K562 (cell line): ENCODE data around the gene ETV2. TPM values are rescaled to one million over a fixed set of nuclear protein-coding genes. Genes with fewer than 3 reads are reported as not detected.
A peak's percentile ranks its signal among the peaks of the same experiment; 100 is the strongest.

Experiments
- ATF7 ChIP-seq: fragments of 450-650 bp; IDR thresholded peaks from 2 replicates; pipeline ENCODE4 v1.7.1; 2014; ENCODE audit warnings: mild to moderate bottlenecking, moderate library complexity
- BCOR ChIP-seq: fragments of 450-650 bp; IDR thresholded peaks from 2 replicates; pipeline ENCODE4 v1.6.1; 2016
- BRF1 ChIP-seq: IDR thresholded peaks from 3 replicates; pipeline ENCODE4 v1.6.1; 2011; ENCODE audit warnings: borderline replicate concordance, mild to moderate bottlenecking; ENCODE audit not compliant: insufficient read length; ENCODE audit errors: extremely low read depth
- ELK1 ChIP-seq: sonication (generic); formaldehyde crosslinking; IDR thresholded peaks from 2 replicates; pipeline ENCODE4 v1.8.1; 2022; ENCODE audit warnings: missing genetic modification reagents
- FOXM1 ChIP-seq, 2 experiments: fragments of 450-650 bp in 1 of 2; sonication (generic) in 1 of 2; formaldehyde crosslinking in 1 of 2; IDR thresholded peaks; 2 replicates each; pipeline versions ENCODE4 v1.6.1 to v1.9.0; 2017 to 2022; ENCODE audit warnings: low read depth in 2 of 2, mild to moderate bottlenecking in 2 of 2, missing genetic modification reagents in 1 of 2, moderate library complexity in 1 of 2
- GATAD2B ChIP-seq: fragments of 450-650 bp; IDR thresholded peaks from 2 replicates; pipeline ENCODE4 v1.6.1; 2017; ENCODE audit warnings: mild to moderate bottlenecking, borderline replicate concordance
- PTRF ChIP-seq: fragments of 450-650 bp; IDR thresholded peaks from 2 replicates; pipeline ENCODE4 v1.6.1; 2016; ENCODE audit warnings: mild to moderate bottlenecking, missing genetic modification characterization, missing compliant biosample characterization
- SIN3B ChIP-seq: fragments of 450-650 bp; IDR thresholded peaks from 2 replicates; pipeline ENCODE4 v1.6.1; 2017; ENCODE audit warnings: low read depth, mild to moderate bottlenecking, moderate library complexity
- SMARCB1 ChIP-seq: IDR thresholded peaks from 2 replicates; pipeline ENCODE4 v1.6.1; 2011; ENCODE audit warnings: improper control_type of control experiment, low read depth; ENCODE audit not compliant: insufficient read length
- SRF ChIP-seq, 2 experiments: fragments of 250-450, 450-650 bp in 1 of 2; sonication (Bioruptor Pico) in 1 of 2; sonication (generic) in 1 of 2; formaldehyde crosslinking; IDR thresholded peaks; 2 replicates each; pipeline versions ENCODE4 v1.5.0 to v1.5.1; 2020 to 2022; ENCODE audit warnings: mild to moderate bottlenecking in 1 of 2, missing genetic modification reagents in 1 of 2
- SRSF9 ChIP-seq: fragments of 200-400 bp; formaldehyde crosslinking; IDR thresholded peaks from 2 replicates; pipeline ENCODE4 v1.6.1; 2017; ENCODE audit warnings: low read depth, low read length, borderline replicate concordance
- THRAP3 ChIP-seq: fragments of 450-650 bp; IDR thresholded peaks from 2 replicates; pipeline ENCODE4 v1.6.1; 2016; ENCODE audit warnings: mild to moderate bottlenecking, inconsistent platforms, borderline replicate concordance
- ZBTB1 ChIP-seq: sonication (generic); formaldehyde crosslinking; IDR thresholded peaks from 2 replicates; pipeline ENCODE4 v1.8.1; 2023; ENCODE audit warnings: missing genetic modification reagents, low read depth, mild to moderate bottlenecking, borderline replicate concordance
- ZBTB43 ChIP-seq: sonication (generic); formaldehyde crosslinking; IDR thresholded peaks from 2 replicates; pipeline ENCODE4 v1.8.0; 2023; ENCODE audit warnings: mild to moderate bottlenecking, missing genetic modification reagents
- ZC3H8 ChIP-seq: fragments of 450-650 bp; IDR thresholded peaks from 2 replicates; pipeline ENCODE4 v1.6.1; 2017
- ZNF224 ChIP-seq: sonication (generic); formaldehyde crosslinking; IDR thresholded peaks from 2 replicates; pipeline ENCODE4 v1.8.0; 2022; ENCODE audit warnings: mild to moderate bottlenecking, missing genetic modification reagents
- ZNF586 ChIP-seq: fragments of 450-650 bp; formaldehyde crosslinking; conservative IDR thresholded peaks from 2 replicates; pipeline ENCODE4 v1.4.0; 2020; ENCODE audit warnings: mild to moderate bottlenecking, moderate library complexity
- ZNF785 ChIP-seq: fragments of 250-450 bp; sonication (Bioruptor Pico); IDR thresholded peaks from 2 replicates; pipeline ENCODE4 v1.4.0; 2020; ENCODE audit warnings: mild to moderate bottlenecking
- polyA plus RNA-seq, 8 experiments: library from polyadenylated mRNA; depleted of rRNA in 4 of 8; stranded (reverse) in 5 of 8; unstranded in 3 of 8; fragments of >200 nt; fragmentation: Nextera tagmentation in 2 of 8; fragmentation: Illumina TruSeq in 1 of 8; extraction: Ambion mirVana in 2 of 8; extraction: Trizol in 1 of 8; gene quantifications; 2 replicates each; pipeline versions ENCODE4 v1.2.1 to v1.2.3, GENCODE V29; 2011 to 2014; ENCODE audit warnings: inconsistent platforms in 1 of 8, missing spikeins in 1 of 8
- total RNA-seq, 7 experiments: library from RNA; depleted of rRNA in 6 of 7; stranded (reverse); fragments of >200 nt in 6 of 7; fragmentation: Illumina TruSeq in 2 of 7; extraction: Trizol in 2 of 7; gene quantifications; 2 replicates each; pipeline versions ENCODE4 v1.2.1 to v1.2.3, GENCODE V29; 2011 to 2021; ENCODE audit warnings: low replicate concordance in 1 of 7
- TF ChIP-seq, protein P1 (sequence below): fragments of 250-450 bp; sonication (Bioruptor Pico); IDR thresholded peaks from 2 replicates; pipeline ENCODE4 v1.8.0; 2021; ENCODE audit warnings: mild to moderate bottlenecking, moderate library complexity
- TF ChIP-seq, protein P2 (sequence below): fragments of 200-400 bp; formaldehyde crosslinking; IDR thresholded peaks from 2 replicates; pipeline ENCODE4 v1.6.1; 2017; ENCODE audit warnings: mild to moderate bottlenecking, low read depth, low read length, moderate library complexity
- TF ChIP-seq, protein P3 (sequence below): fragments of 200-800 bp; sonication (Bioruptor generic); IDR thresholded peaks from 2 replicates; pipeline ENCODE4 v1.6.1; 2017; ENCODE audit warnings: missing genetic modification characterization, missing compliant biosample characterization

The ETV2 gene
- total and polyA plus RNA-seq, 9 of the 15 experiments (the other 6 are each of a cell fraction or from before 2014, with no cell fraction given) = 0.11 to 3.7 (median 0.55) TPM

GRCh38 chr19:35644206-35644986 lies 2.9 kb downstream of the ETV2 start (continued):
- TF ChIP-seq ZNF785 (CRISPR knock-in tag) (no peak), ZNF586 (no peak), ELK1 (CRISPR knock-in tag) (no peak), SRF (CRISPR knock-in tag; IDR thresholded peaks at IDR 0.05) (no peak), ZBTB43 (CRISPR knock-in tag) (no peak), BRF1 (no peak), SMARCB1 (no peak), SIN3B (no peak), THRAP3 (no peak), GATAD2B (no peak), ZBTB1 (CRISPR knock-in tag) (no peak), PTRF (tag) (no peak), SRSF9 (no peak), ZC3H8 (no peak), ZNF224 (no peak), ATF7 (no peak), BCOR (no peak), FOXM1 (IDR thresholded peaks at IDR 0.05; ENCODE audit: low read depth) (no peak), FOXM1 (CRISPR knock-in tag; IDR thresholded peaks at IDR 0.05; ENCODE audit: low read depth) (peak; percentile 86; the same call in 1 of the 2 replicates)
- TF ChIP-seq, protein P1, sequence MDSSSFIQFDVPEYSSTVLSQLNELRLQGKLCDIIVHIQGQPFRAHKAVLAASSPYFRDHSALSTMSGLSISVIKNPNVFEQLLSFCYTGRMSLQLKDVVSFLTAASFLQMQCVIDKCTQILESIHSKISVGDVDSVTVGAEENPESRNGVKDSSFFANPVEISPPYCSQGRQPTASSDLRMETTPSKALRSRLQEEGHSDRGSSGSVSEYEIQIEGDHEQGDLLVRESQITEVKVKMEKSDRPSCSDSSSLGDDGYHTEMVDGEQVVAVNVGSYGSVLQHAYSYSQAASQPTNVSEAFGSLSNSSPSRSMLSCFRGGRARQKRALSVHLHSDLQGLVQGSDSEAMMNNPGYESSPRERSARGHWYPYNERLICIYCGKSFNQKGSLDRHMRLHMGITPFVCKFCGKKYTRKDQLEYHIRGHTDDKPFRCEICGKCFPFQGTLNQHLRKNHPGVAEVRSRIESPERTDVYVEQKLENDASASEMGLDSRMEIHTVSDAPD (CRISPR knock-in tag) = no peak
- TF ChIP-seq, protein P2, sequence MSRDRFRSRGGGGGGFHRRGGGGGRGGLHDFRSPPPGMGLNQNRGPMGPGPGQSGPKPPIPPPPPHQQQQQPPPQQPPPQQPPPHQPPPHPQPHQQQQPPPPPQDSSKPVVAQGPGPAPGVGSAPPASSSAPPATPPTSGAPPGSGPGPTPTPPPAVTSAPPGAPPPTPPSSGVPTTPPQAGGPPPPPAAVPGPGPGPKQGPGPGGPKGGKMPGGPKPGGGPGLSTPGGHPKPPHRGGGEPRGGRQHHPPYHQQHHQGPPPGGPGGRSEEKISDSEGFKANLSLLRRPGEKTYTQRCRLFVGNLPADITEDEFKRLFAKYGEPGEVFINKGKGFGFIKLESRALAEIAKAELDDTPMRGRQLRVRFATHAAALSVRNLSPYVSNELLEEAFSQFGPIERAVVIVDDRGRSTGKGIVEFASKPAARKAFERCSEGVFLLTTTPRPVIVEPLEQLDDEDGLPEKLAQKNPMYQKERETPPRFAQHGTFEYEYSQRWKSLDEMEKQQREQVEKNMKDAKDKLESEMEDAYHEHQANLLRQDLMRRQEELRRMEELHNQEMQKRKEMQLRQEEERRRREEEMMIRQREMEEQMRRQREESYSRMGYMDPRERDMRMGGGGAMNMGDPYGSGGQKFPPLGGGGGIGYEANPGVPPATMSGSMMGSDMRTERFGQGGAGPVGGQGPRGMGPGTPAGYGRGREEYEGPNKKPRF = no peak
- TF ChIP-seq, protein P3, sequence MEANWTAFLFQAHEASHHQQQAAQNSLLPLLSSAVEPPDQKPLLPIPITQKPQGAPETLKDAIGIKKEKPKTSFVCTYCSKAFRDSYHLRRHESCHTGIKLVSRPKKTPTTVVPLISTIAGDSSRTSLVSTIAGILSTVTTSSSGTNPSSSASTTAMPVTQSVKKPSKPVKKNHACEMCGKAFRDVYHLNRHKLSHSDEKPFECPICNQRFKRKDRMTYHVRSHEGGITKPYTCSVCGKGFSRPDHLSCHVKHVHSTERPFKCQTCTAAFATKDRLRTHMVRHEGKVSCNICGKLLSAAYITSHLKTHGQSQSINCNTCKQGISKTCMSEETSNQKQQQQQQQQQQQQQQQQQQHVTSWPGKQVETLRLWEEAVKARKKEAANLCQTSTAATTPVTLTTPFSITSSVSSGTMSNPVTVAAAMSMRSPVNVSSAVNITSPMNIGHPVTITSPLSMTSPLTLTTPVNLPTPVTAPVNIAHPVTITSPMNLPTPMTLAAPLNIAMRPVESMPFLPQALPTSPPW (CRISPR knock-in tag) = peak; percentile 72
